HG02763 (cell line): ENCODE data around the gene SLC5A9.

Experiments
- ATAC-seq: cut with Tn5 transposase; IDR thresholded peaks from one replicate; pipeline ENCODE4 v1.9.1; 2021; ENCODE audit warnings: mild to moderate bottlenecking, moderate library complexity; ENCODE audit not compliant: unreplicated experiment

The SLC5A9 gene

DNA sequence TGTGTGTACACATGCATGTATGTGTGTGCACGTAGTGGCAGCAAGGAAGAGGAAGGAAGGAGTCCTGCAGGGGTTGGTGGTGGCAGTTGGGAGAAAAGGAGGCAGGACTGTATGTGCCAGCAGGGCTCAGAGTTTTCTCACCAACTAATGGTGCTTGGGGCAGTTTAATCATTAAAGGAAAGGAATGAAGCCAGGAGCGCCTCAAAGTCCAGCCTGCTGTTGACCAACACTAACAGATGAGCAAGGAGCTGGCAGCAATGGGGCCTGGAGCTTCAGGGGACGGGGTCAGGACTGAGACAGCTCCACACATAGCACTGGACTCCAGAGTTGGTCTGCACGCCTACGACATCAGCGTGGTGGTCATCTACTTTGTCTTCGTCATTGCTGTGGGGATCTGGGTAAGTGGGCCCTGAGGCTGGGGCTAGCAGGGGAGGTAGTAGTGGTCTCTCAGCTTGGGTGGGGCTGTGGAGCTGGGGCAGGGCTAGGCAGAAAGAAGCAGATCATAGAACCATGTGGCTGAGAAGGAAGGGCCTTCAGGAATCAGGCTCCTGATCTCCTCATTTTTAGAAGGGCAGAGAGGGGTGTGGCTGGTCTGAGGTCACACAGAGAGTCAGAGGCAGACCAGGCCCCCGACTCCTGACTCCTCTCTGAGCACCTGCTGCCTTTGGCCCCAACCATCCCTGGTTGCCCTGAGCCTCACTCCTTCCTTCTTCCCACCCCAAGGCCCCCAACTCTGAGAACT lies at the start of gene SLC5A9:
Gene SLC5A9, plus strand, starts transcription at position 216 of the 742 bp plus-strand sequence. Its CDS starts 21 bp downstream, at position 237.
- ATAC-seq, result no peak

DNA sequence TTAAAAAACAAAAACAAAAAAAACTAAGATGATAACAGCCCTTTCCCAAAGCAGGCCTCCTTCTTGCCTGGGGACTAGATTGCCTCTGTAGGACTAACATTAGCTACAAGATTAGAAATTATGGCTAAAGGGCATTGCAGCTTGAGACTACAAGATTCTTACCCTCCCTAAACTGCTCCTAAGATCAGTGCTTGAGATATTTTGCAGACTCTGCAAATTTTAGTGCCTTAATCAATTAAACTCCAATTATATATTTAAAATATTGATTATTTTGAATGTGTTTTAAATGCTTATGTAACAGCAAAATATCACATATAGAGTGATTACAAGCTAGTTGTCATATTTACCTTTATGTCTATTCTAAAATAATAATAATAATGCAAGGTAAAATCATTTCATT lies 47.4 kb upstream of the SLC5A9 start:
- ATAC-seq, result no peak

GRCh38 chr1:48177257-48177656 lies 45.3 kb upstream of the SLC5A9 start:
- no peak for ATAC-seq

DNA sequence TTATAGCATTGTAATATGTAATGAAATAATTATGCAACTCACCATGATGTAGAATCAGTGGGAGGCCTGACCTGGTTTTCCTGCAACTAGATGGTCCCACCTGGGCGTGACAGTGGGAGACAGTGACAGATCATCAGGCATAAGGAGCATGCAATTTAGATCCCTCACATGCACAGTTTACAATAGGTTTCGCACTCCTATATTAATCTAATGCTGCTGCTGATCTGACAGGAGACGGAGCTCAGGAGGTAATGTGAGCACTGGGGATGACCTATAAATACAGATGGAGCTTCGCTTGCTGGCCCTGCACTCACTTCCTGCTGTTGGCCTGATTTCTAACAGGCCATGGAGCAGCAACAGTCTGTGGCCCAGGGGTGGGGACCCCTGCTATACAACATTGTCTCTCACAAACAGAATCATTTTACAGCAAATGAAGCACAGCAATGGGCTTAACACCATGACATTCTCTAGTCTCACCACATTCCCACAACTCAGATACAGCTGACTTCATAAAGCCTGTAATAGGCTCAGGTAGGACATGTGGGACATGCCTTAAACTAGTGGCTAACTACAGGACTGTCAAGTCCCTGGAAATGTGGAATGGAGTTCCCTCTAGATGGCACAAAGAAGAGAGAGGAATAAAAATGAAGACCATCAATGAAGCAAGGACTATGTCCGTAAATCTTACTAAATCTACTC lies 40.7 kb upstream of the SLC5A9 start:
- ATAC-seq, result no peak

DNA sequence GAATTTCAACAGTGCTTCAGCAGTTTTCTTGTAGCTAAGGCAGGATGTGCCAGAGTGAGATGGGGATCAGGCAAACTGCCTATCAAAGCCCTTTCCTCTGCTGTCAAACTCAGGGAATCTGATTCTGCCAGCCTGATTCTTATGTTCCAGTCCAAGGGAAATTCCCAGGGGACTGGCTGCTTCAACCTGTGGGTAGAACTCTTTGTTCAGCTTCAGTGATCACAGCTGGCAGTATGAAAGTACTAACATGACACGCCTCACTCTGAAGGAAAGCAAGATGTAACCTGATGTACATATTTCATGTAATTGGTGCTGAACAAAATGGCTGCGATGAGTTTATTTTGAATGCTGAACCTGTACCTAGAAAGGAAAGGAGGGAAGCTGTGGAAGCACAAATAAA lies 40.1 kb upstream of the SLC5A9 start:
- ATAC-seq, result peak; percentile 70

DNA sequence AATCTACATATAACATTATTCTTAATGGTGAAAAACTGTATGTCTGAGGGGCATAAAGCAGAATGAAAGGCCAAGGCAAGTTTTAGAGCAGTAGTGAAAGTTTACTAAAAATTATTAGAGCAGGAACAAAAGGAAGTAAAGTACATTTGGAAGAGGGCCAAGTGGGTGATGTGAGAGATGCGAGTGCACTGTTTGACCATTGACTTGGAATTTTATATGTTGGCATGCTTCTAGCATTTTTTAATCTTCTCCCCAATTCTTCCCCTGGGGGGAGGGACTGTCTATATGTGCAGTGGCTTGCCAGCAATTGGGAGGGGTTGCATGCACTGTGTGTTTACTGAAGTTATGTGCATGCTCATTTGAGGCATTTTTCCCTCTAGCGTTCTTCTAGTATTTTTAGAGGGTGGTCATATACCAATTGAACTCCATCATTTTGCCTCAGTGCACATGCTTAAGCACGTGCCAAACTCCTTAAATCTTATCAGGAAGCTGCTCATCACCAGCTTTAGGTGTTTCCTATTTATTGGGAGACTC lies 36.1 kb upstream of the SLC5A9 start:
- no peak for ATAC-seq

GRCh38 chr1:48187969-48188563 lies 34.5 kb upstream of the SLC5A9 start:
- no peak for ATAC-seq

- no peak for ATAC-seq
These were observed 31.6 kb upstream of the SLC5A9 start for GRCh38 chr1:48190881-48191280.

DNA sequence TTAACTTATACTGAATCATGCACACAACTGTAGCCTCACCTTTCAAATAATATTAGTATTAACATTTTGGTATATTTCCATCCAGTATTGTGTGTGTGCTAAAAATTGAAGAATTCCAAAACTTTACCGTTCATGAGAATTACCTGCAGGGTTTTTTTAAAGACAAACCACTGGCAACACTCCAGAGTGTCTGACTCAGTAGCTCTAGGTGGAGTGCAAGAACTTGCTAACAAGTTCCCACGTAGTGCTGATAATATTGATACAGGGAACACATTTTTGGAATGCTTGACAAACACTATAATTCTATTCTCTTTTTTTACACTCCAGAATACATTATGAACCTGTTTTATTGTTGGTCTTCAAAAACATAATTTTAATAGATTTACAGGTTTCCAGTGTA lies 27.7 kb upstream of the SLC5A9 start:
- ATAC-seq, result no peak

- ATAC-seq, result no peak
These were observed 26.3 kb upstream of the SLC5A9 start for GRCh38 chr1:48196237-48196636.

- no peak for ATAC-seq
These were observed 23.5 kb upstream of the SLC5A9 start for GRCh38 chr1:48198970-48199369.

- ATAC-seq, result no peak
These were observed 22.2 kb upstream of the SLC5A9 start for GRCh38 chr1:48200166-48200900.

GRCh38 chr1:48202030-48202752 lies 20.3 kb upstream of the SLC5A9 start:
- no peak for ATAC-seq

- ATAC-seq, result no peak
These were observed 19.1 kb upstream of the SLC5A9 start for GRCh38 chr1:48203287-48203900.

- no peak for ATAC-seq
These were observed 17.0 kb upstream of the SLC5A9 start for GRCh38 chr1:48205522-48205921.

GRCh38 chr1:48206371-48206770 lies 16.1 kb upstream of the SLC5A9 start:
- ATAC-seq, result no peak

DNA sequence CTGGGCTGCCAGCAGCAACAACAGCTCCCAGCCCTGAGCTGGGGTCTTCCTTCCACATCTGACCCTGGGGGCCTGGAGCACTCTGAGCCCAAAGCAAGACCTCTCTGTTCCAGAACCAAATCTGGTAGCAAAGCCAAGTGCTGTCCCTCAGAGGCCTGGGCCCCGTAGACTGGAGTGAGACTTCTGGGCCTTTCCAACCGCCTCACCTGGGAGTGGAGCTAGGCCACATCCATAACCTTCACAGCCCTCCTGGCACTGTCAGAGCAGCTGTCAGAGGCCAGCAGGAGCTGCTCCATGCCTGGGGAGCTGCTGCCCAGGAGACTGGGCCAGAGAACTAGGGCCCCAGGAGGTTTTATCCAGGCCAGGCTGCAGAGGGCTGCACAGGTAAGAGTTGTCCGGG lies 15.4 kb upstream of the SLC5A9 start:
- no peak for ATAC-seq

DNA sequence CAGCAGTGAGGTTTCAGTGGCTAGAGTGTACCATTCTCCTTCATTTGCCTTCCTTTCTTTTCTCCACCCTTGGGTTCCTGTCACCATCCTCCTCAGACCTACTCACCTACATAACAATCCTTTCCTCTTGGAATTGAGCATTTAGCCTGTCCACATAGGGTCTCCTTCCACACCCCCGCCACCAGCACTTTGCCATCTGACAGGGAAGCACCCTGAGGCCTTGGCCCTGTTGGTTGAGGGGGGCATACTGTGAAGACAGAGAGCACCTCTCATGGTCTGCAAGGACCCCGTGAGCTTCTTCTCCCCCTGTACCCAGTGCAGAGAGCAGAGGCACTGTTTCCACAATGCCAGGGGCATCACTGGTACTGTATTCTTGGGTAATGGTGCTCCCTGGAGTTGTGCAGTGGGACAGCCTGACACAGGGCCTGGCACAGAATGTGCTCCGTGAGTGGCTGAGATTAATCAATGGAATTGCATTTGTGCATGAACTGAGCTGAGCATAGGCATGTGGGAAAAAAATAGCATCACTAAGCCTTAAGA lies 14.9 kb upstream of the SLC5A9 start:
- ATAC-seq, result no peak

DNA sequence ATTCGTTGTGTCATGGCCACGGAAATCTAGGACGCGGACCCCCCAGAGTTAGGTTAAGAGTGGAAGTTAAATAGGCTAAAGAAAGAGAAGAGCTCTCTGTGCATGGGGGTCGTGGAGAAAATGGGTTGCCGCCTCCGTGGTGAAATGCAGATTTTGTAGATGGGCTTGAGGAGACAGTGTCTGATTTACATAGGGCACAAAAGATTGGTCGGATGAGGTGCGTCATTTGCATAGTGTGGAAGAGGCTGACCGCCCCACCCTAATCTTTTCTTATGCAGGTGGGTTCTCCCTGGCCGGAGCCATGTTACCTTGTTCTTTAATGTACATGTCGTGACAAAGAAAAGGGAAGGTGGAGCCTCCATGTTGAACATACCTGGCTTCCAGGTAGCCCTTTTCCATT lies 14.3 kb upstream of the SLC5A9 start:
- no peak for ATAC-seq

- ATAC-seq, result no peak
These were observed 13.9 kb upstream of the SLC5A9 start for GRCh38 chr1:48208652-48209051.
